HG03103 (cell line): ENCODE data around the gene RABL6.
A peak's percentile ranks its signal among the peaks of the same experiment; 100 is the strongest.
"Not testable (repeated sequence)": the region's sequence is repeated elsewhere in the genome, so short reads cannot be mapped to it uniquely, and the experiment has no call there.

Source experiments
- ATAC-seq: cut with Tn5 transposase; IDR thresholded peaks from one replicate; pipeline ENCODE4 v1.9.1; 2021; ENCODE audit warnings: low read depth; ENCODE audit not compliant: unreplicated experiment

The RABL6 gene

DNA sequence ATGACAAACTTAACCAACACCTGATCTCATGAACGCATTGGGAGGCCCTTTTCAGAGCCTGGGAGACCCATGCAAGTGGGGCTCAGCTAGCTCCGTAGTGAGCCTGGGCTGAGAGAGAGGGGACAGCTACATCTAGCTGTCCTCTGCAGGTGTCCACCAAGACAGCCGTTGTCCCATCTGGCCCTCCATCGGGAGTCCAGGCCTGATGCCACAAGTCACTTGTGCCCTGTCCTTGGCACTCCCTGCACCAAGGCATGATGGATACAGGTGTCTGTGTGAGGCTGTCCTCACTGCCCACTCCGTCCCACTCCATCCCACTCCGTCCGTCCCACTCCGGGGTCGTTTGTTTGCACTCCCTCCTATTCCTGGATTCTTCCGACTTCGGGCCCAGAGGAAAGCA lies 60.9 kb downstream of the RABL6 start:
- ATAC-seq, result no peak

- ATAC-seq, result not testable (repeated sequence)
Measured at GRCh38 chr9:136869611-136870010, 61.9 kb downstream of the RABL6 start.

DNA sequence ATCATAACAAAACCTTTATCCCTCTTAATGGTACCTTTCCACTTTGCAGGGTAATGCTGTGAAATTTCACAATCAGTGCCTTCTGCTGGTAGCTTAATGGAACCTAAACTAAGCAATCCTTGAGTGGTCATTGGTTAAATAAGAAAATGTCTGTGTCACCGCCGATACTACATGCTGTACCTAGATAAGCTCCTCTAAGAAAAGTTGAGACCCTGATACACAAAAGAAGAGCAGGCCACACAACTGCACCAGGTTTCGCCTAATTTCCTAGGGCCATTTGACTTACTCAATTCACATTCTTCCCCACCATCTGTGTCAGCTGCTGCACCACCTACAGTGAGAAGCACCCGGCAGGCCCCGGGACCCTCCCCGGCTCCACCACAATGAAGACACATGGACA lies 67.4 kb downstream of the RABL6 start:
- no peak for ATAC-seq

- no peak for ATAC-seq
Measured at GRCh38 chr9:136876476-136876875, 68.7 kb downstream of the RABL6 start.

DNA sequence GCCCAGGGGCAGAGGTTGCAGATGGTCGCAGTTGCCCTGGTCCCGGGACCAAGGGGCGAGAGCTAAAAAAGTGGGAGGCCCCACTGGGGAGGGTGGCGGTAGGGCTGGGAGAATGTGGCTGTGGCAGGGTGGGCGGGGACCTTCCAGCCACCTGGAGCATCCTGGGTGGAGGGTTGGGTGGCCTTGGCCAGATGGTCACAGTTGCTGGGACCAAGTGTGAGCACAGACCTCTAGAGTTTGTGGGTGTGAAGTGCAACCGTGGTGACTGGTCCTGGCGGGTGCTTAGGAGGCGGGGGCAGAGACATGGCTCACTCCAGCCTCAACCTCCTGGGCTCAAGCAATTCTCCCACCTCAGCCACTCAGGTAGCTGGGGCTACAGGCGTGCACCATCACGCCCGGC lies 72.9 kb downstream of the RABL6 start:
- ATAC-seq, result no peak

DNA sequence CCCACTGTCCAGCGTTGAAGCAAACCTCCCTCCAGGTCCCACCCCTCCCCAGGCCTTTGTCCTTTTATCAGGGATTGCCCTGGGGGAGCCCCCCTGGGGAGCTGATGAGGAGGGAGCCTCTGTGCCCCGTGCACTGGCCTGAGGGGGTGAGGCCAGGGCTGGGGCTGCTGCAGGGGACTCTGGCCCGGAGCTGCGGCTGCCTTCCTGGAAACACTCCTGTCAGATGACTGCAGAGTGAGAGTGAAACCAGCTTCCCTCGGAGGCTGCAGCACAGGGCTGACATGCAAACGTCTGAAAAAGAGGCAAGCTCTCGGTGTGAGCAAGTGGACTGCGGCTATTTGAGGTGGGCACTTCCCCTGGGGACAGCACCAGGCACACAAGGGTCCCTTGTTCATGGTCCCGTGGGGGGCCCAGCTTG lies 74.0 kb downstream of the RABL6 start:
- ATAC-seq, result no peak

DNA sequence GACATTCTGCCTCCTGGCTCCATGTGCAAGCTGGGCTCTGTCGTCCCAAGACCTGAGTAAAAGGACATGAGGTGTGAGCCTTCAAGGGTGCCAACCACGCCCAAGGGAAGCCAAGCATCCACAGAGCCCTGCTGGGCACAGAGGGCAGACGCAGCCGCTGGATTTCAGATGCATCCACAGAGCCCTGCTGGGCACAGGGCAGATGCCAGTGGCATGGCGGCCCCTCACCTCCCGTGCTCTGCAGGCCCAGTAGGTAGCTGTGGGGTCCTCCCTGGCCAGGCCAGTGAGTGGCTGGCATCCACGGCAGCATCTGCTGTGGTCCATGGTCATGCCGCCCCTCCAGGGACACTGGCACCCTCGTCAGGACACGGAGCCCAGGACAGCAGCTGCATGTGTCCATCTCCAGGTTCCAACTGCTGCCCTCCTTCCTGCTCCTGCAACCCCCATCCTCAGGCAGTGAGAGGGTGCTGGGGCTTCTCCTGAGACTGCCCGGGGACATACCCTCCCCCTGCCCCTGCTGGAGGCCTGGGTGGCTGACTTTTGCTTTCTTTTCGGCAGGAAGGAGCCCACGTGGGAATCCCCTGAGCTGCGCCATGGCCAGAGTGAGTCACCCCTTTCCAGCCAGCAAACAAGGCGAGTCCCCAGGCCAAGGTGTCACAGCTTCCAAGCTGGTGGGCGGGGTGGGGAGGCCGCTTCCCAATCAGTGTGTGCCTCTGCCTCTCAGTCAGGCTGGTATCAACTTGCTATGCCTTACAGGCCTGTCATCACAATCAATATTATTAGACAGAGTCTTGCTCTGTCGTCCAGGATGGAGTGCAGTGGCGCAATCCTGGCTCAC lies 74.6 kb downstream of the RABL6 start:
- ATAC-seq, result no peak

- not testable (repeated sequence) for ATAC-seq
Measured at GRCh38 chr9:136882947-136883283, 75.2 kb downstream of the RABL6 start.

- ATAC-seq, result not testable (repeated sequence)
Measured at GRCh38 chr9:136883670-136884069, 75.9 kb downstream of the RABL6 start.

- ATAC-seq, result peak; percentile 84
Measured at GRCh38 chr9:136885950-136886578, 78.3 kb downstream of the RABL6 start, which contains the start of gene TRAF2. TRAF2 (plus strand) TSS chr9:136886516; CDS start chr9:136898741, 12,225 bp downstream.

GRCh38 chr9:136886610-136887597 lies 79.2 kb downstream of the RABL6 start:
- ATAC-seq, result peak; percentile 23

DNA sequence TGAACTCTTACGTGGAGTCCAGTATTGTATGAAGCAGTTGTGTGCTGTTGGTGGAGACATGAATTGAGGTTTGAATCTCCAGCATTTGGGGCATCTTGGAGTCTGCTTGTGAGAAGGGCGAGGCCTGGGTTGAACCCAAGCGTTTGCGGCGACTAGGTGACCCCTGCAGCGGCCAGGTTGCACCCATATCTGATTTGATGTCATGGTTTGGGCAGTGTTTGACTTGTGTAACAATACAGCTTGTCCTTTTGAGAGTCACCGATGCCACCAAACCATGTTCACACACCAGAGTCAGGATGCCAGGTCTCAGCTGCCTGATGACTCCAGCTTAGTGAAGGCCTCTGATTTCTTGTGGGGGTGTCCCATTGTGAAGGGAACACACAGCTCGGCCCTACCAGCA lies 80.7 kb downstream of the RABL6 start:
- no peak for ATAC-seq

- no peak for ATAC-seq
Measured at GRCh38 chr9:136889858-136890257, 82.1 kb downstream of the RABL6 start.

DNA sequence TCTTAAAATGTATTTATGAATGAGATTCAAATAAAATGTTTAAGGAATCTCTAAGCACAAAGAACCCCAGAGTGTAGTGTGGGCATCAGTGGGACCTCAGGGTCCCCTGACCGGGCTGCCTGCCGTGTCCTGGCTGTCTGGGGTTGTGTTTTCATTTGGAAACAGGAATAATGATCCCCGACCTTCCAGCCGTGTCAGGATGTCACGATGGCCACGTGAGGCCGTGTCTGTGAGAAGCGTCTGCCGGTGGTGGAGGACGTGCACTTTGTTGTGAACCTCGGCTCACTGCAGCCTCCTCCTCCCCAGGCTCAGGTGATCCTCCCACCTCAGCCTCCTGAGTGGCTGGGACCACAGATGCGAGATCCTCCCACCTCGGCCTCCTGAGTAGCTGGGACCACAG lies 82.9 kb downstream of the RABL6 start:
- ATAC-seq, result no peak
